Measurements from ENCODE around the gene SKIC2. TPM values are rescaled to one million over a fixed set of nuclear protein-coding genes. Genes with fewer than 3 reads are reported as not detected.
"Not testable (repeated sequence)": the region's sequence is repeated elsewhere in the genome, so short reads cannot be mapped to it uniquely, and the experiment has no call there.

Gene SKIC2
- total RNA-seq, 1 donor from 2014 or later, result 30.7 TPM

- DNase-seq (ENCODE audit: missing footprints); intact Hi-C loops (cut with DNase I); ATAC-seq: not testable (repeated sequence)
Measured at GRCh38 chr6:32013738-32014137, 54.8 kb downstream of the SKIC2 start.

GRCh38 chr6:32014547-32014946, 55.6 kb downstream of the SKIC2 start, which contains the start of gene C4B:
Gene C4B (plus strand): TSS chr6:32014795. CDS start chr6:32014846, 51 bp downstream.
- peak; percentile 40 for ATAC-seq
- intact Hi-C loops (cut with DNase I); DNase-seq (ENCODE audit: missing footprints): not testable (repeated sequence)

Small RNA genes lying within 50 kb of the gene (microRNA-seq; reads per million reads assigned to microRNA genes)
- gene MIR1236, result not detected

Other genes starting within 250 kb of the SKIC2 start
- gene LY6G6D, start 243.8 kb upstream of the SKIC2 start, total RNA-seq, result not detected
- gene LY6G6C, start 237.4 kb upstream of the SKIC2 start, total RNA-seq, result not detected
- 0.70 TPM for gene MPIG6B, start 235.8 kb upstream of the SKIC2 start, total RNA-seq
- 40.6 TPM for gene DDAH2, start 229.9 kb upstream of the SKIC2 start, total RNA-seq
- gene CLIC1, start 222.6 kb upstream of the SKIC2 start, total RNA-seq, result 102 TPM
- gene MSH5, start 219.2 kb upstream of the SKIC2 start, total RNA-seq, result 2.0 TPM
- 0.57 TPM for gene SAPCD1, start 196.5 kb upstream of the SKIC2 start, total RNA-seq
- 12.1 TPM for gene VWA7, start 181.8 kb upstream of the SKIC2 start, total RNA-seq
- 29.7 TPM for gene VARS1, start 163.4 kb upstream of the SKIC2 start, total RNA-seq
- 24.6 TPM for gene LSM2, start 152.2 kb upstream of the SKIC2 start, total RNA-seq
- 1.6 TPM for gene HSPA1L, start 143.9 kb upstream of the SKIC2 start, total RNA-seq
- 298 TPM for gene HSPA1A, start 143.6 kb upstream of the SKIC2 start, total RNA-seq
- gene HSPA1B, start 131.4 kb upstream of the SKIC2 start, total RNA-seq, result 215 TPM
- gene NEU1, start 96.4 kb upstream of the SKIC2 start, total RNA-seq, result 25.6 TPM
- gene SLC44A4, start 80.2 kb upstream of the SKIC2 start, total RNA-seq, result not detected
- gene EHMT2, start 61.5 kb upstream of the SKIC2 start, total RNA-seq, result 16.8 TPM
- 3.2 TPM for gene ZBTB12, start 57.1 kb upstream of the SKIC2 start, total RNA-seq
- gene C2, start 31.5 kb upstream of the SKIC2 start, total RNA-seq, result 8.9 TPM
- 8.8 TPM for gene CFB, start 13.1 kb upstream of the SKIC2 start, total RNA-seq
- 41.9 TPM for gene NELFE, start 204 bp upstream of the SKIC2 start, total RNA-seq
- 9.8 TPM for gene DXO, start 13.0 kb downstream of the SKIC2 start, total RNA-seq
- 92.1 TPM for gene C4A, start 22.9 kb downstream of the SKIC2 start, total RNA-seq
- gene C4B, start 55.6 kb downstream of the SKIC2 start, total RNA-seq, result 81.6 TPM
- 0.30 TPM for gene CYP21A2, start 79.2 kb downstream of the SKIC2 start, total RNA-seq
- gene TNXB, start 150.2 kb downstream of the SKIC2 start, total RNA-seq, result 73.3 TPM
- 24.4 TPM for gene ATF6B, start 169.1 kb downstream of the SKIC2 start, total RNA-seq
- 2.8 TPM for gene FKBPL, start 171.1 kb downstream of the SKIC2 start, total RNA-seq
- 0.46 TPM for gene PRRT1, start 192.8 kb downstream of the SKIC2 start, total RNA-seq
- 22.8 TPM for gene PPT2, start 195.0 kb downstream of the SKIC2 start, total RNA-seq
- gene EGFL8, start 205.4 kb downstream of the SKIC2 start, total RNA-seq, result 7.8 TPM
- 48.2 TPM for gene AGPAT1, start 216.9 kb downstream of the SKIC2 start, total RNA-seq
- gene RNF5, start 219.2 kb downstream of the SKIC2 start, total RNA-seq, result 97.5 TPM
- 2.0 TPM for gene AGER, start 225.1 kb downstream of the SKIC2 start, total RNA-seq
- gene PBX2, start 231.0 kb downstream of the SKIC2 start, total RNA-seq, result 42.9 TPM
- gene GPSM3, start 233.5 kb downstream of the SKIC2 start, total RNA-seq, result 6.3 TPM